ENCODE results near the gene CCL11.
A peak's percentile ranks its signal among the peaks of the same experiment; 100 is the strongest.

The CCL11 gene

GRCh38 chr17:34307110-34307509 is 21.6 kb downstream of the CCL11 start:
- peak; percentile 52 for DNase-seq (ENCODE audit: low read depth)

- no peak for DNase-seq (ENCODE audit: low read depth)
These were observed 22.8 kb downstream of the CCL11 start for GRCh38 chr17:34308371-34308770.

GRCh38 chr17:34311291-34311690 is 25.7 kb downstream of the CCL11 start:
- DNase-seq (ENCODE audit: low read depth): no peak

- DNase-seq (ENCODE audit: low read depth): peak; percentile 85
These were observed 26.5 kb downstream of the CCL11 start for GRCh38 chr17:34312080-34312479.

GRCh38 chr17:34313164-34313563 is 27.6 kb downstream of the CCL11 start:
- peak; percentile 24 for DNase-seq (ENCODE audit: low read depth)

- DNase-seq (ENCODE audit: low read depth): peak; percentile 73
These were observed 28.7 kb downstream of the CCL11 start for GRCh38 chr17:34314279-34314678.

GRCh38 chr17:34318474-34318873 is 32.9 kb downstream of the CCL11 start:
- no peak for DNase-seq (ENCODE audit: low read depth)

- no peak for DNase-seq (ENCODE audit: low read depth)
These were observed 33.5 kb downstream of the CCL11 start, which contains the start of gene CCL8 for GRCh38 chr17:34319039-34319483. TSS of gene CCL8 (plus strand) at chr17:34319435. CDS start at chr17:34319502, 67 bp downstream.

GRCh38 chr17:34321964-34322363 is 36.4 kb downstream of the CCL11 start:
- DNase-seq (ENCODE audit: low read depth): no peak

- peak; percentile 34 for DNase-seq (ENCODE audit: low read depth)
These were observed 42.0 kb downstream of the CCL11 start for GRCh38 chr17:34327580-34327979.

GRCh38 chr17:34337701-34338100 is 52.2 kb downstream of the CCL11 start:
- no peak for DNase-seq (ENCODE audit: low read depth)

Data from EH (cell line).